Measurements from ENCODE around the gene EWSR1. TPM values are rescaled to one million over a fixed set of nuclear protein-coding genes. Genes with fewer than 3 reads are reported as not detected.

The EWSR1 gene
- polyA plus RNA-seq, 1 donor from 2014 or later: 277 TPM

DNA sequence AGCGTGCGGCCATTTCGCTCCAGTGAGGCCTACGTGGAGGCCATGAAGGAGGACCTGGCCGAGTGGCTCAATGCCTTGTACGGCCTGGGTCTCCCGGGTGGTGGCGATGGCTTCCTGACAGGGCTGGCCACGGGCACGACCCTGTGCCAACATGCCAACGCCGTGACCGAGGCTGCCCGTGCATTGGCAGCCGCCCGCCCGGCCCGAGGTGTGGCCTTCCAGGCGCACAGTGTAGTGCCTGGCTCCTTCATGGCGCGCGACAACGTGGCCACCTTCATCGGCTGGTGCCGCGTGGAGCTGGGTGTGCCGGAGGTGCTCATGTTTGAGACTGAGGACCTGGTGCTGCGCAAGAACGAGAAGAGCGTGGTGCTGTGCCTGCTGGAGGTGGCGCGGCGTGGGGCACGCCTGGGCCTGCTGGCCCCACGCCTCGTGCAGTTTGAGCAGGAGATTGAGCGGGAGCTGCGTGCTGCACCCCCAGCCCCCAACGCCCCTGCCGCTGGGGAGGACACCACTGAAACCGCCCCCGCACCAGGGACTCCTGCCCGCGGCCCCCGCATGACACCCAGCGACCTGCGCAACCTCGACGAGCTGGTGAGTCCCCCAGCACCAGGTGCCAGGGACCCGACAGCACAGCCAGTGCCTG lies 40.2 kb downstream of the EWSR1 start:
- Histone ChIP-seq H3K79me2 (replicated peaks; ENCODE audit: insufficient read depth, low read length) (no peaks in the 10 kb centered on the region), H2AFZ (ENCODE audit: low read depth, low read length) (no peak overlapping the region), H3K4me2 (ENCODE audit: low read length) (no peak overlapping the region), H4K20me1 (ENCODE audit: insufficient read depth) (no peaks in the 10 kb centered on the region), H3K9me2 (ENCODE audit: insufficient read depth, low read length) (no peaks in the 10 kb centered on the region), H3F3A (ENCODE audit: insufficient read depth, low read length, poor library complexity, severe bottlenecking) (no peaks in the 10 kb centered on the region), H3K27ac (ENCODE audit: low read length) (no peak overlapping the region), H3K4me3 (ENCODE audit: low read length) (no peak overlapping the region), H3K9ac (ENCODE audit: low read length) (no peak overlapping the region), H3K9me3 (ENCODE audit: low read length) (no peaks in the 10 kb centered on the region), H3K36me3 (ENCODE audit: insufficient read depth, low read length) (no peaks in the 10 kb centered on the region), H3K27me3 (ENCODE audit: insufficient read depth, low read depth, low read length) (peaks cover 20% of the 10 kb centered on the region)
- TF ChIP-seq, protein P1, sequence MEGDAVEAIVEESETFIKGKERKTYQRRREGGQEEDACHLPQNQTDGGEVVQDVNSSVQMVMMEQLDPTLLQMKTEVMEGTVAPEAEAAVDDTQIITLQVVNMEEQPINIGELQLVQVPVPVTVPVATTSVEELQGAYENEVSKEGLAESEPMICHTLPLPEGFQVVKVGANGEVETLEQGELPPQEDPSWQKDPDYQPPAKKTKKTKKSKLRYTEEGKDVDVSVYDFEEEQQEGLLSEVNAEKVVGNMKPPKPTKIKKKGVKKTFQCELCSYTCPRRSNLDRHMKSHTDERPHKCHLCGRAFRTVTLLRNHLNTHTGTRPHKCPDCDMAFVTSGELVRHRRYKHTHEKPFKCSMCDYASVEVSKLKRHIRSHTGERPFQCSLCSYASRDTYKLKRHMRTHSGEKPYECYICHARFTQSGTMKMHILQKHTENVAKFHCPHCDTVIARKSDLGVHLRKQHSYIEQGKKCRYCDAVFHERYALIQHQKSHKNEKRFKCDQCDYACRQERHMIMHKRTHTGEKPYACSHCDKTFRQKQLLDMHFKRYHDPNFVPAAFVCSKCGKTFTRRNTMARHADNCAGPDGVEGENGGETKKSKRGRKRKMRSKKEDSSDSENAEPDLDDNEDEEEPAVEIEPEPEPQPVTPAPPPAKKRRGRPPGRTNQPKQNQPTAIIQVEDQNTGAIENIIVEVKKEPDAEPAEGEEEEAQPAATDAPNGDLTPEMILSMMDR (IDR thresholded peaks at IDR 0.05; ENCODE audit: poor library complexity, severe bottlenecking): no peak
- TF ChIP-seq SMC3 (conservative IDR thresholded peaks at IDR 0.05; ENCODE audit: poor library complexity) (no peak), TAF1 (IDR thresholded peaks at IDR 0.05; ENCODE audit: low read depth) (no peak), MXI1 (conservative IDR thresholded peaks at IDR 0.05; ENCODE audit: poor library complexity, severe bottlenecking) (no peak), EZH2 (IDR thresholded peaks at IDR 0.05; ENCODE audit: borderline replicate concordance, insufficient read depth, low read length, poor library complexity, severe bottlenecking) (no peak), POLR2AphosphoS5 (IDR thresholded peaks at IDR 0.05) (no peak), EP300 (conservative IDR thresholded peaks at IDR 0.05; ENCODE audit: poor library complexity, severe bottlenecking) (no peak), RAD21 (conservative IDR thresholded peaks at IDR 0.05) (no peak)
- TF ChIP-seq, protein P2, sequence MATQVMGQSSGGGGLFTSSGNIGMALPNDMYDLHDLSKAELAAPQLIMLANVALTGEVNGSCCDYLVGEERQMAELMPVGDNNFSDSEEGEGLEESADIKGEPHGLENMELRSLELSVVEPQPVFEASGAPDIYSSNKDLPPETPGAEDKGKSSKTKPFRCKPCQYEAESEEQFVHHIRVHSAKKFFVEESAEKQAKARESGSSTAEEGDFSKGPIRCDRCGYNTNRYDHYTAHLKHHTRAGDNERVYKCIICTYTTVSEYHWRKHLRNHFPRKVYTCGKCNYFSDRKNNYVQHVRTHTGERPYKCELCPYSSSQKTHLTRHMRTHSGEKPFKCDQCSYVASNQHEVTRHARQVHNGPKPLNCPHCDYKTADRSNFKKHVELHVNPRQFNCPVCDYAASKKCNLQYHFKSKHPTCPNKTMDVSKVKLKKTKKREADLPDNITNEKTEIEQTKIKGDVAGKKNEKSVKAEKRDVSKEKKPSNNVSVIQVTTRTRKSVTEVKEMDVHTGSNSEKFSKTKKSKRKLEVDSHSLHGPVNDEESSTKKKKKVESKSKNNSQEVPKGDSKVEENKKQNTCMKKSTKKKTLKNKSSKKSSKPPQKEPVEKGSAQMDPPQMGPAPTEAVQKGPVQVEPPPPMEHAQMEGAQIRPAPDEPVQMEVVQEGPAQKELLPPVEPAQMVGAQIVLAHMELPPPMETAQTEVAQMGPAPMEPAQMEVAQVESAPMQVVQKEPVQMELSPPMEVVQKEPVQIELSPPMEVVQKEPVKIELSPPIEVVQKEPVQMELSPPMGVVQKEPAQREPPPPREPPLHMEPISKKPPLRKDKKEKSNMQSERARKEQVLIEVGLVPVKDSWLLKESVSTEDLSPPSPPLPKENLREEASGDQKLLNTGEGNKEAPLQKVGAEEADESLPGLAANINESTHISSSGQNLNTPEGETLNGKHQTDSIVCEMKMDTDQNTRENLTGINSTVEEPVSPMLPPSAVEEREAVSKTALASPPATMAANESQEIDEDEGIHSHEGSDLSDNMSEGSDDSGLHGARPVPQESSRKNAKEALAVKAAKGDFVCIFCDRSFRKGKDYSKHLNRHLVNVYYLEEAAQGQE (IDR thresholded peaks at IDR 0.05; ENCODE audit: borderline replicate concordance): no peak

DNA sequence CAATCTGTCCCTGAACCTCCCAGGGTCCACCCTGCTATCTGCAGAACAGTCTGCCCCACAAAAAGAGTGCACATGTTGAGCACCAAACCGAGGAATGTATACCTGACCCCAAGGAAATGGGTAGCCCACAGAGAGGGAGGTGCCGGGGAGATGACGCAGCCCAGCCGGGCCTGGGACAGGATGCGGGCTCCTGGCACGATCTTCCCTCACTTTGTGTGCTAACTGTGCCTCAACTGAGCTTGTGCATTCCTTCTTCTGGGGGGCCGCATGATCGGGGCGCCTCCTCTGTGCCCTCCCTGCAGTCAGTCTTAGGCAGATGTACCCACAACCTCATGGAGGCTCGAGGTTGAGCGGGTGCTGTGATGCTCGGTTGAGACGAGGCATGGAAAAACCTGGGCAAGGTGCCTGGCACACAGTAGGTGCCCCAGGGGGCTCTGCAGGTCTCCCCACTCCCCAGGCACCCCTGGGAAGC lies 40.8 kb downstream of the EWSR1 start:
- Histone ChIP-seq H3K27me3 (ENCODE audit: insufficient read depth, low read depth, low read length) (peaks cover 25% of the 10 kb centered on the region), H3K36me3 (ENCODE audit: insufficient read depth, low read length) (no peaks in the 10 kb centered on the region), H3K79me2 (replicated peaks; ENCODE audit: insufficient read depth, low read length) (no peaks in the 10 kb centered on the region), H4K20me1 (ENCODE audit: insufficient read depth) (no peaks in the 10 kb centered on the region), H3K4me2 (ENCODE audit: low read length) (no peak overlapping the region), H3K9me3 (ENCODE audit: low read length) (no peaks in the 10 kb centered on the region), H2AFZ (ENCODE audit: low read depth, low read length) (no peak overlapping the region), H3K27ac (ENCODE audit: low read length) (no peak overlapping the region), H3K9ac (ENCODE audit: low read length) (no peak overlapping the region), H3K4me3 (ENCODE audit: low read length) (no peak overlapping the region), H3F3A (ENCODE audit: insufficient read depth, low read length, poor library complexity, severe bottlenecking) (no peaks in the 10 kb centered on the region), H3K9me2 (ENCODE audit: insufficient read depth, low read length) (no peaks in the 10 kb centered on the region)
- TF ChIP-seq MXI1 (conservative IDR thresholded peaks at IDR 0.05; ENCODE audit: poor library complexity, severe bottlenecking): no peak
- TF ChIP-seq, protein P2 (IDR thresholded peaks at IDR 0.05; ENCODE audit: borderline replicate concordance): no peak
- TF ChIP-seq, protein P1 (IDR thresholded peaks at IDR 0.05; ENCODE audit: poor library complexity, severe bottlenecking): no peak
- no peak for TF ChIP-seq SMC3 (conservative IDR thresholded peaks at IDR 0.05; ENCODE audit: poor library complexity)
- TF ChIP-seq RAD21 (conservative IDR thresholded peaks at IDR 0.05): no peak
- TF ChIP-seq EP300 (conservative IDR thresholded peaks at IDR 0.05; ENCODE audit: poor library complexity, severe bottlenecking): no peak
- no peak for TF ChIP-seq TAF1 (IDR thresholded peaks at IDR 0.05; ENCODE audit: low read depth)
- no peak for TF ChIP-seq POLR2AphosphoS5 (IDR thresholded peaks at IDR 0.05)
- no peak for TF ChIP-seq EZH2 (IDR thresholded peaks at IDR 0.05; ENCODE audit: borderline replicate concordance, insufficient read depth, low read length, poor library complexity, severe bottlenecking)

Measured in neural cell (in vitro differentiated cells).